ENCODE results near the gene USP10. TPM values are rescaled to one million over a fixed set of nuclear protein-coding genes. Genes with fewer than 3 reads are reported as not detected.

The USP10 gene
- total RNA-seq, 1 donor from 2014 or later: 107 TPM

- Mint-ChIP-seq H3K27me3 (ENCODE audit: low read depth, unreplicated experiment) (no peaks in the 10 kb centered on the region), H3K4me3 (ENCODE audit: unreplicated experiment) (no peak overlapping the region), H3K36me3 (ENCODE audit: low read depth, unreplicated experiment) (peaks cover 21% of the 10 kb centered on the region), H3K4me1 (ENCODE audit: low read depth, unreplicated experiment) (peaks cover 6% of the 10 kb centered on the region), H3K27ac (ENCODE audit: unreplicated experiment) (peak overlapping the region; percentile 41), H3K9me3 (ENCODE audit: unreplicated experiment) (no peaks in the 10 kb centered on the region)
- H4K20me1 ChIP-seq (ENCODE audit: insufficient read depth, low read length): peaks cover 20% of the 10 kb centered on the region
- no peak for TF ChIP-seq CTCF (IDR thresholded peaks at IDR 0.05; ENCODE audit: insufficient read depth, low read depth, low read length)
- TF ChIP-seq EZH2 (IDR thresholded peaks at IDR 0.05; ENCODE audit: insufficient read depth, low read length): no peak
- DNase-seq (ENCODE audit: low read depth): no peak
- H3K27me3 ChIP-seq (ENCODE audit: insufficient read depth, low read length): no peaks in the 10 kb centered on the region
- peaks cover 40% of the 10 kb centered on the region for H3K36me3 ChIP-seq (ENCODE audit: insufficient read depth, low read length)
- no peak overlapping the region for H3K27ac ChIP-seq (ENCODE audit: low read depth, low read length)
- no peak for FAIRE-seq
- no peak overlapping the region for H3K4me3 ChIP-seq (ENCODE audit: insufficient read depth, low read depth, low read length)
- peaks cover 4% of the 10 kb centered on the region for H3K4me1 ChIP-seq (ENCODE audit: insufficient read depth, low read length)
- H2AFZ ChIP-seq (ENCODE audit: low read depth, low read length): no peak overlapping the region
- peaks cover 23% of the 10 kb centered on the region for H3K79me2 ChIP-seq (ENCODE audit: insufficient read depth, low read length)
- H3K9ac ChIP-seq (ENCODE audit: low read length): no peak overlapping the region
- no peak overlapping the region for H3K4me2 ChIP-seq (ENCODE audit: low read length)
- no peaks in the 10 kb centered on the region for H3K9me3 ChIP-seq (ENCODE audit: insufficient read depth, low read depth, low read length)
Measured at GRCh38 chr16:84773312-84773711, 73.5 kb downstream of the USP10 start.

- TF ChIP-seq EZH2 (IDR thresholded peaks at IDR 0.05; ENCODE audit: insufficient read depth, low read length) (no peak), CTCF (IDR thresholded peaks at IDR 0.05; ENCODE audit: insufficient read depth, low read depth, low read length) (no peak)
- H3K4me1 Mint-ChIP-seq (ENCODE audit: low read depth, unreplicated experiment): peaks cover 6% of the 10 kb centered on the region
- H3K4me1 ChIP-seq (ENCODE audit: insufficient read depth, low read length): peaks cover 4% of the 10 kb centered on the region
- H3K27me3 ChIP-seq (ENCODE audit: insufficient read depth, low read length): no peaks in the 10 kb centered on the region
- H3K36me3 ChIP-seq (ENCODE audit: insufficient read depth, low read length): peaks cover 29% of the 10 kb centered on the region
- no peak overlapping the region for H3K9ac ChIP-seq (ENCODE audit: low read length)
- H2AFZ ChIP-seq (ENCODE audit: low read depth, low read length): no peak overlapping the region
- H3K27ac ChIP-seq (ENCODE audit: low read depth, low read length): no peak overlapping the region
- no peaks in the 10 kb centered on the region for H3K27me3 Mint-ChIP-seq (ENCODE audit: low read depth, unreplicated experiment)
- H3K9me3 Mint-ChIP-seq (ENCODE audit: unreplicated experiment): no peaks in the 10 kb centered on the region
- H3K36me3 Mint-ChIP-seq (ENCODE audit: low read depth, unreplicated experiment): peaks cover 27% of the 10 kb centered on the region
- H3K27ac Mint-ChIP-seq (ENCODE audit: unreplicated experiment): peak overlapping the region; percentile 1
- peaks cover 15% of the 10 kb centered on the region for H4K20me1 ChIP-seq (ENCODE audit: insufficient read depth, low read length)
- FAIRE-seq: no peak
- H3K9me3 ChIP-seq (ENCODE audit: insufficient read depth, low read depth, low read length): no peaks in the 10 kb centered on the region
- peaks cover 16% of the 10 kb centered on the region for H3K79me2 ChIP-seq (ENCODE audit: insufficient read depth, low read length)
- H3K4me2 ChIP-seq (ENCODE audit: low read length): no peak overlapping the region
- no peak overlapping the region for H3K4me3 Mint-ChIP-seq (ENCODE audit: unreplicated experiment)
- H3K4me3 ChIP-seq (ENCODE audit: insufficient read depth, low read depth, low read length): no peak overlapping the region
- DNase-seq (ENCODE audit: low read depth): peak; percentile 73
Measured at GRCh38 chr16:84774810-84775209, 75.0 kb downstream of the USP10 start.

- H3K27ac Mint-ChIP-seq (ENCODE audit: unreplicated experiment): peak overlapping the region; percentile 1
- FAIRE-seq: no peak
- Histone ChIP-seq H3K9ac (ENCODE audit: low read length) (no peak overlapping the region), H3K79me2 (ENCODE audit: insufficient read depth, low read length) (peaks cover 11% of the 10 kb centered on the region), H3K4me3 (ENCODE audit: insufficient read depth, low read depth, low read length) (no peak overlapping the region), H3K27ac (ENCODE audit: low read depth, low read length) (no peak overlapping the region), H3K4me1 (ENCODE audit: insufficient read depth, low read length) (peaks cover 4% of the 10 kb centered on the region), H3K27me3 (ENCODE audit: insufficient read depth, low read length) (no peaks in the 10 kb centered on the region), H2AFZ (ENCODE audit: low read depth, low read length) (no peak overlapping the region), H3K4me2 (ENCODE audit: low read length) (no peak overlapping the region), H3K36me3 (ENCODE audit: insufficient read depth, low read length) (peaks cover 34% of the 10 kb centered on the region), H3K9me3 (ENCODE audit: insufficient read depth, low read depth, low read length) (no peaks in the 10 kb centered on the region), H4K20me1 (ENCODE audit: insufficient read depth, low read length) (peaks cover 13% of the 10 kb centered on the region)
- H3K9me3 Mint-ChIP-seq (ENCODE audit: unreplicated experiment): no peaks in the 10 kb centered on the region
- H3K27me3 Mint-ChIP-seq (ENCODE audit: low read depth, unreplicated experiment): no peaks in the 10 kb centered on the region
- peaks cover 30% of the 10 kb centered on the region for H3K36me3 Mint-ChIP-seq (ENCODE audit: low read depth, unreplicated experiment)
- TF ChIP-seq CTCF (IDR thresholded peaks at IDR 0.05; ENCODE audit: insufficient read depth, low read depth, low read length) (no peak), EZH2 (IDR thresholded peaks at IDR 0.05; ENCODE audit: insufficient read depth, low read length) (no peak)
- peaks cover 6% of the 10 kb centered on the region for H3K4me1 Mint-ChIP-seq (ENCODE audit: low read depth, unreplicated experiment)
- H3K4me3 Mint-ChIP-seq (ENCODE audit: unreplicated experiment): no peak overlapping the region
- no peak for DNase-seq (ENCODE audit: low read depth)
Measured at GRCh38 chr16:84775262-84775810, 75.5 kb downstream of the USP10 start.
